Right atrium auricular region (tissue), 2 donors: ENCODE measurements around the gene PRDM16. TPM values are rescaled to one million over a fixed set of nuclear protein-coding genes. Genes with fewer than 3 reads are reported as not detected.

Experiments used
- DNase-seq: peaks from one replicate; pipeline ENCODE4 v3.0.0-alpha.2; 2019; ENCODE audit warnings: low spot score
- H3K27ac ChIP-seq, 2 donors: fragments of 200-600 bp; sonication (generic); 1 replicate in 1 of 2; 2 replicates in 1 of 2; pipeline ENCODE4 v1.5.1; 2016 to 2019
- H3K27me3 ChIP-seq, 2 donors: fragments of 200-600 bp; sonication (generic); one replicate each; pipeline versions ENCODE4 v1.5.1 to v1.6.0; 2017 to 2019
- H3K36me3 ChIP-seq: fragments of 200-600 bp; sonication (generic); one replicate; pipeline ENCODE4 v1.5.1; 2016
- H3K4me1 ChIP-seq, 2 donors: fragments of 200-600 bp; sonication (generic); one replicate each; pipeline versions ENCODE4 v1.5.1 to v1.6.0; 2017 to 2019
- H3K4me3 ChIP-seq, 2 donors: fragments of 200-600 bp; sonication (generic); 1 replicate in 1 of 2; 2 replicates in 1 of 2; pipeline ENCODE4 v1.5.1; 2017 to 2019; ENCODE audit warnings: mild to moderate bottlenecking in 1 of 2, moderate library complexity in 1 of 2
- H3K9me3 ChIP-seq, 2 donors: fragments of 200-600 bp; sonication (generic); one replicate each; pipeline ENCODE4 v1.5.1; 2019
- CTCF ChIP-seq, 2 donors: fragments of 200-600 bp; sonication (generic); IDR thresholded peaks; one replicate each; pipeline ENCODE4 v1.5.1; 2019; ENCODE audit warnings: antibody characterized with exemption in 2 of 2
- total RNA-seq, 2 donors: library from RNA; depleted of rRNA; stranded (reverse); fragments of >200 nt; gene quantifications; one replicate each; pipeline ENCODE4 v1.1.0, GENCODE V29; 2016

The PRDM16 gene
- total RNA-seq, 2 donors from 2014 or later, result 0.22 to 3.3 TPM

DNA sequence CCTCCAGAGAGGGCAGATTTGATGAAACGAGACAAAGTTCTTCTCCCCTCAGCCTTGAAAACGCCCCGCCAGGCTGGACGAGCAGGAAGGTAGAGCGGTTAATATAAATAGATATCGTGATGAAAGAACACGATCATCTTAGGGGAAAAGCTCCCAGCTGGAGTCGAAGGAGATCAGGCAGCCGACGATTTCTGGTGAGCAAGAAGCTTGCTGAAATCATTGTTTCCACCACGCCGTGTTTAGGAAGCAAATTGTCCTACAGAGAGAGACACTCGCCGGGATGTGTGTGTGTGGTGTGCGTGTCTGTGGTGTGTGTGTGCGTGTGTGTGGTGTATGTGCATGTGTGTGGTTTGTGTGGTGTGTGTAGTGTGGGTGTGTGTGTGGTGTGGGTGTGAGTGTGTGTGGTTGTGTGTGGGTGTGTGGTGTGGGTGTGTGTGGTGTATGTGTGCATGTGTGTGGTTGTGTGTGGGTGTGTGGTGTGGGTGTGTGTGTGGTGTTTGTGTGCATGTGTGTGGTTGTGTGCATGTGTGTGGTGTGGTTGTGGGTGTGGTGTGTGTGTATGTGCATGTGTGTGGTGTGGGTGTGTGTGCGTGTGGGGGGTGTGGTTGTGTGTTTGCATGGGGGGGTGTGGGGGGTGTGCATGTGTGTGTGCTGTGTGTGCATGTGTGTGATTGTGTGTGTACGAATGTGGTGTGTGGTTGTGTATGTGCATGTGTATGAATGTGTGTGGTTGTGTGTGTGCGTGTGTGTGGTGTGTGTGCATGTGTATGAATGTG is 340.6 kb downstream of the PRDM16 start:
- Histone ChIP-seq H3K9me3 (no peaks in the 10 kb centered on the region), H3K4me3 (no peak overlapping the region), H3K4me1 (peaks cover 0 to 9% of the 10 kb centered on the region in 2 donors), H3K27ac (no peak overlapping the region), H3K27me3 (no peaks in the 10 kb centered on the region), H3K36me3 (no peaks in the 10 kb centered on the region)
- TF ChIP-seq CTCF (IDR thresholded peaks at IDR 0.05), result no peak
- no peak for DNase-seq

GRCh38 chr1:3410142-3410925 is 341.3 kb downstream of the PRDM16 start:
- DNase-seq, result peak; percentile 78
- H3K4me3 ChIP-seq, result no peak overlapping the region
- H3K9me3 ChIP-seq, result no peaks in the 10 kb centered on the region
- peak; percentile 33 to 81 for TF ChIP-seq CTCF (IDR thresholded peaks at IDR 0.05)
- no peak overlapping the region for H3K27ac ChIP-seq
- H3K27me3 ChIP-seq, result no peaks in the 10 kb centered on the region
- peaks cover 0 to 15% of the 10 kb centered on the region in 2 donors for H3K4me1 ChIP-seq
- no peaks in the 10 kb centered on the region for H3K36me3 ChIP-seq

GRCh38 chr1:3411806-3412205 is 342.8 kb downstream of the PRDM16 start:
- no peak for TF ChIP-seq CTCF (IDR thresholded peaks at IDR 0.05)
- DNase-seq, result no peak
- peaks cover 0 to 6% of the 10 kb centered on the region in 2 donors for H3K9me3 ChIP-seq
- H3K27me3 ChIP-seq, result no peaks in the 10 kb centered on the region
- peaks cover 0 to 23% of the 10 kb centered on the region in 2 donors for H3K4me1 ChIP-seq
- no peak overlapping the region for H3K27ac ChIP-seq
- H3K4me3 ChIP-seq, result no peak overlapping the region
- no peaks in the 10 kb centered on the region for H3K36me3 ChIP-seq

- Histone ChIP-seq H3K27me3 (no peaks in the 10 kb centered on the region), H3K4me1 (peaks cover 0 to 23% of the 10 kb centered on the region in 2 donors), H3K27ac (no peak overlapping the region), H3K36me3 (no peaks in the 10 kb centered on the region), H3K4me3 (no peak overlapping the region), H3K9me3 (peaks cover 0 to 11% of the 10 kb centered on the region in 2 donors)
- no peak for TF ChIP-seq CTCF (IDR thresholded peaks at IDR 0.05)
- no peak for DNase-seq
These were observed 343.4 kb downstream of the PRDM16 start for GRCh38 chr1:3412376-3412775.

DNA sequence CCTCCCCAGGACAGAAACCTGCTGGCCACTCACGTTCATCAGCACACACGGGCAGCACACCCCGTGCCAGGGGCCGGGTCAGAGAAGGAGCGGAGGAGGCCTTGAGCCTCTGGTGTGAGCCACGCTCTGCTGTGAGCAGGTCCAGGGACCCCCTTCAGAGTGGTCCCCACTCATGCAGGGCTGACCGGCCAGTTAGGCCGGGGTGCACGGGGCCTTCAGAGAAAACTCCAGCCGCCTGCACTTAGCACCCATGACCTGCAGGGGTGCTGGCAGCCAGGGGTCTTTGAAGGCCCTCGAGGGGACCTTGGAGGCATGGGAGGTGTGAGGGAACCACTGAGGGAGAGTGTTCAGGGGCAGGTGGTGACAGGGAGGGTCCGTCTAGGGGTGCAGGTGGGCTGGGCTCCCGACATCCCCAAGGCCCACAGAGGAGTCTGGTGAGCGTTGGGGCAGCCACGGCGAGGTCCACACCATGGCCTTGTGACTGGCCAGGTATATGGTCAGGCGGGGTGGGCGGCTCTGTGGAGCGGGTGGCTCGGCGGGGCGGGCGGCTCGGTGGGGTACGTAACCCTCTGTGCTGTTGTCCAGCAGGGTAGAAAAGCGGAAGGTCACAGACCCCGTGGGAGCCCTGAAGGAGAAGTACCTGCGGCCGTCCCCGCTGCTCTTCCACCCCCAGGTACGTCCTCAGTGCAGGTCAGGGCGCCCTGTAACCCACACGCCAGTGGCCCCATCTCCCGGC is 345.1 kb downstream of the PRDM16 start:
- no peaks in the 10 kb centered on the region for H3K36me3 ChIP-seq
- peak overlapping the region in 1 of 2 donors; percentile 46 for H3K27ac ChIP-seq
- H3K9me3 ChIP-seq, result peaks cover 0 to 11% of the 10 kb centered on the region in 2 donors
- H3K4me1 ChIP-seq, result peaks cover 0 to 23% of the 10 kb centered on the region in 2 donors
- no peak for DNase-seq
- TF ChIP-seq CTCF (IDR thresholded peaks at IDR 0.05), result no peak
- no peaks in the 10 kb centered on the region for H3K27me3 ChIP-seq
- no peak overlapping the region for H3K4me3 ChIP-seq
